HT1080 (cell line): ENCODE measurements around the gene POLR1H. TPM values are rescaled to one million over a fixed set of nuclear protein-coding genes. Genes with fewer than 3 reads are reported as not detected.
A peak's percentile ranks its signal among the peaks of the same experiment; 100 is the strongest.

Experiments used
- DNase-seq: peaks from one replicate; pipeline ENCODE4 v3.0.0-alpha.2; 2015; ENCODE audit warnings: low read depth
- total RNA-seq: library from RNA; depleted of rRNA; stranded (reverse); fragments of >200 nt; shearing (Covaris generic); gene quantifications from 2 replicates; pipeline ENCODE4 v1.2.3, GENCODE V29; 2014

The POLR1H gene
- total RNA-seq, 1 experiment from 2014 or later, result 56.6 TPM

DNA sequence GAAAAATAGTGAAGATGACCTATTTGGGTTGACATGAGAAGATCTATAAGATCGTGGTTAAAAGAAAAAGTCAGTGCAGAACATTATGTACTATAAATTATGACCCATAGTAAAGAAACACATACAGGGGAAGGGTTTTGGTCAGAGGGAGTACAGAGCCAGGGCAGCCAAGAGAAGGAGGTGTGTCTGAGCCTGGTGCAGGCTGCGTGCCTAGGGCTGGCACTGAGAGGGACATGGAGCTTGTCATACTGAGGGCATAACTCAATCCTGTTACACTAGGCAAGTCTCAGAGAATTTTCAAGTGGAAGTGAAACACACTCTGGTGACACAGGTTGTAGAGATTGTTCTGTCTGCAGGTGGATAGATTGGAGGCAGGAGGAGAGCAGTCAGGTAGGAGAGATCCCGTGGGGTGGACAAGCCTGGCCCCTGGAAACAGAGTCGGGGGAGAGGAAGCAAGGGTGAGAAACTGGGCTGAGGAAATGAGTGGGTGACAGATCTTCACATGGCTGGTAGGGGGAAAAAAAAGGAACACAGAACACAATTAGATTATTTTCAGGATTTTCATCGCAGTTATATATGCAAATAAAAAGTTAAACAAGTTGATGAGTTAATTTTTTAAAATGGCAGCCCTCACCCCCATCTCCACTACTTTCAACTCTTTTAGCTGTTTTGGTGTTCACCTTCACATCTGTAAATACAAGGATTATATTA lies 33.0 kb downstream of the POLR1H start:
- no peak for DNase-seq

DNA sequence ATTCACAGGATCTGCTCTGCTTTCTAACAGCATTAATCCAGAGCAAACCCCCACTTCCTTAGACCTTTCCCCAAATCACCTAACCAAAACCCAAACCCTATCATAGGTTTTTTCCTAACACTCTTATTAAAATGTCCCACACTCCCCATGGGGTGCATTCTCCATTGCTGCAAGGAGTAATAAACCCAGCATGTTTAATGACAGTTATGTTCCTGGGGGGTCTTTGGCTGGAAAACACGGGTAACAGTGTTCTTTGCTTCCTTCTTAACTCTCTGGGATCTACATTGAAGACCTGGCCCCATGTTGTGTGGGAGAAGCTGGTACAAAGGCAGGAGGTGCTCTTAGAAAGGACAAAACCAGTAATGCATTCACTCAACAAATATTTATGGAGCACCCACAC lies 35.8 kb downstream of the POLR1H start:
- DNase-seq, result no peak

- DNase-seq, result no peak
These were observed 37.1 kb downstream of the POLR1H start for GRCh38 chr6:30097902-30098768.

- DNase-seq, result no peak
These were observed 39.1 kb downstream of the POLR1H start for GRCh38 chr6:30100154-30100553.

DNA sequence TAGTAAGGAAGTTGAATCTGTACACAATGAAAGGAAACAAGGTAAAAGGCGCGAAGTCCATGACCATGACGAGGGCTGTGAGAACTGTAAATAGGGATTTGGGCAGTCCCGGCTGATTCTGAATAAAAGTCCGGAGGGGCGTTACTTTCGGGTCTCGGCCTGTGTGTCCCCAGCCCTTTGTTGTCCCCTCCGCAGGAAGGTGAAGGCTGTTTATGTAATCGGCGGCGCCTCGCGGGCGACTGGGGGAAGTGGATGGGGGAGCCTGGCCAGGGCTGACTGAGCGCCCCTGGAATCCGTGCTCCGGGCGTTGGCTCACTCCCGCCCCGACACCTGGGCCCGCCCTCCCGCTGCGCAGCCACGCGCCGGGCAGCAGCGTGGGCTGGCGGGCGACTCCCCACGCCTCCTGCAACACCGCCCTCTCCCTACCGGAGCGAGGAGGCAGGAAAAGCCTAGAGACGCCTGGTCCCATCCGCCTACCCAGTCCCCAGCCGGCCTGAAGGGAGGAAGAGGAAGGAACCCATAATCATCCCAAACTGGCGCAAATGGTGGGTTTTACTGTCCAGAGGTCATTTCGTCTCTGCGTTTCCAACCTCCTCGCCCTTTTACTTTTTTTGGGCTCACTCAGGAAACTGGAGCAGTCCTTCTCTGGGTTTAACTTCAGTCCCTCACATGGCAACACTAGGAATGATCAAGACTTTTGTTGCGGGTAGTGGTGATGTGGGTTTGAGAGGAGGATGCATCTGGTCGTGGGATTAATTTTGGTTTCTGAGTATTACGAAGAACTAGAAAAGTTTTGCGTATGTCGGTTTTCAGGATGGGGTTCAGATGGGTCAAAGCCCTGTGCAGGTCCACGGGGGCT lies 39.7 kb downstream of the POLR1H start:
- DNase-seq, result no peak

DNA sequence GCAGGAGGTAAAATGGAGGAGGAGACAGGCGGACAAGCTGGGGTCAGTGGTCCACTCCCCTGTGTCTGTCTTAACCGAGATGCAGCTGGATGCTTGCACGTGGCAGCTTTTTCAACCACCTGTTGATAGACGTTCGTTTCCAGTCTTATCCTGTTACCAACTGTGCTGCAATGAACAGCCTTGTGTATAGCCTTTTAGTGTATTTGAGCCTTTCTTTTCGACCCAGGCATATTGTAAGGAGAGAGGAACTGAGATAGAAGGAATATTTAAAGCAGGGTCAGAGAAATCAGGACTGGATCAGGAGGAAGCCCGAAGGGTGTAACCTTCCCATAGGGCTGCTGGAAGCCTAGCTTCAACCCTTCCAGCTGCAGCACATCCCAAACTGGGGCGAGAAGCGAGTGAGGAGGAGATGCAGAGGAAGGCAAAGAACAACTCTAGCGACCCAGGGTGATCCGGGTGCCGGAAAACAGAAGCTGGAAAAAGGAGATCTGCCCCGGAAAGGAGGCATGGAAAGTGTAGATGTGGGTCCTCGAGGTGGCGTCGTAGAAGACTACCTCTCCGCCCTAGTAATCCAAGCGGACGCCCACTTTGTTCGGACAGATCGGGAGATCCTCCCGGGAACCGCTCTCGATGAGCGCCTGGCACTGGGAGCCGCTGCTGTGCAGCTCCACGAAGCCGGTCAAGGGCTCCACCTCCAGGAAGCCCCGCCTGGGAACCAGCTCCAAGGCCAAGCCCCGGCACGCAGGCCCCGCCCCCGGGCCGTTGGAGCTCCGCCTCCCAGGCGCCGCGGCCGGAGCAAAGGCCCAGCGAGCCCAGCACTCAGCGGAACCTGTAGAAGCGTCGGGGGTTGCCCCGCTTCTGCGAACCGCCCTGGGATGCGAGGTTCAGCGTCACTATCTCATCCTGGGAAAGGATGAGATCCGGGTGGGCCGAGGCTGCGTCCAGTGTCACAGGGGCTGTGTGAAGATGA lies 40.7 kb downstream of the POLR1H start:
- DNase-seq, result peak; percentile 75

DNA sequence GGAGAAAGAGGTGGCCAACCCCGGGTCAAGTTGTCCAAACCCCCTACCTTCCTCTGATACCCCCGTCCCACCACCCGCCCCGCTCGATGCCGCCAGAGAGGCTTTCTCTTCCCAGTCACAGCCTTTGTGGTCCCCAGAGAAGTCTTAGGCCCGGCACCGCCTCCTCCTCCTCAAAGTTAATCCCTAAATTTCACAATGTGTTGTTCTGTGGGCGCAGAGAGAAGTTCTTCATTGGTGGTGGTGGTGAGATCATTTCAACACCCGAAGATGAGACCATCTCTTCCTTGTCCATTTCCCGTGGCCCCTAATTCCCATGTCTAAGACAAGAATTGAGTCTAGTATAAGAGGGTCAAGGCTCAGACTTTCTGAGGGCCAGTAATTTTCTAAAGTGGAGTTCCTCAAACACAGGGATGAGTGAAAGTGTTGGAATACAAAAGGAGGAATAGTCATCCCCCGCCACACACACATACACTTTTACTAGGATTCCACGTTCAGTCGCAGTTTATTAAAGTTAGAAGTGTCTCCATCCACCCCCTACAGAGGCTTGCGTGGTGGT lies 41.4 kb downstream of the POLR1H start:
- no peak for DNase-seq

DNA sequence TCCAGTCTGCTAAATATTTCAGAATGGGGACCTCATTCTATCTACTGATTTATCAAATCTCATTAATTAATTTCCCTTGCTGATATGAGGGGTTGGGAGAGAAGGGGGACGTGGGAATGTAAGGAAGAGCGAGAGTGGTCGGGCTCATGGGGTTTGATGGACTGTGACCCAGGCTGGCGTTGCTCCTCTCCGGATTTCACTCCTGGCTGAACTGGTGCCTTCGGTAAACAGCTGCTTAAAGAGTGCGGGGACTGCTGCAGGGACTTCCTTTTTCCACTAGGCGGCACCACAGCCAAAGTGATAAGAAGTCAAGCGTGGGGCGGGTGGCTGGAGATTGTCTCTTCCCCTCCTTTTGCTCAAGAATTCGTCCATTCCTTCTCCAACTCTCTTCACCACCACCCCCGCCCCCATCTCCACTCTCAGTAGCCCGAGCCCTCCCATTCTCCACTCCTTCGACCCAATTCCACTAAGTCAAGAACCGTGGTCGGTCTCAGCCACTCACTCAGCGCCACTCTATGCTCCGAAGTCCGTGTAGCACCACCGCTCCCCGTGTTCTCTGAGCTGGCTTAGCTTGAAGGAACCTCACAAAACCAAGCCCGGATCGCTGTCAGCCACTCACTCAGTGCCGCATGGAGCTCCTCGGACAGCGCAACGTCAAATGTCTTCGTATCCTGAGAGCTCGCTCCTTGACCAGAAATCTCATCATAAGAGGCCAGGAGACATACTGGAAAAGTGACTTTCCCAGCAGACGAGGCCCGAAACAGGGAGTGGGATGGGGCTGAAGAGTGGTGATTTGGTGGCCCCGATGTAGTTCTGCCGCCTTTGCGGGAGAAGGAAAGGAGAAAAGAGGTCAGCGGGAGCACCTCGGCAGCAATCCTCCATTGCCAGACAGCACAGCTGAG lies 42.2 kb downstream of the POLR1H start:
- DNase-seq, result peak; percentile 76

DNA sequence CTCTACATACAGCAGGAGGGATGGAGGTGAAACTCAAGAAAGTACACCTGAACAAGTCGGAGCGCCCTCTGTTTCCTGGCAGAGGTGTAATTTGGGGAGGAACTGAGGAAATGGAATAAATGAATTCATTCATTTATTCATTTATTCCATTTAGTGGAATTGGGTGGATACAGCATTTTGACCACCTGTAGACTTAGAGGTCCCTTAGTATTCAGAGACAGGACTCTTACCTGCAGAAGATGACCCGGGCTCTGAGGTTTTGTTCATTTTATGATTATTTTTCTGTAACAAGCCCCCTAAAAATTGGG lies 42.8 kb downstream of the POLR1H start:
- no peak for DNase-seq

- no peak for DNase-seq
These were observed 43.6 kb downstream of the POLR1H start for GRCh38 chr6:30104661-30105060.

DNA sequence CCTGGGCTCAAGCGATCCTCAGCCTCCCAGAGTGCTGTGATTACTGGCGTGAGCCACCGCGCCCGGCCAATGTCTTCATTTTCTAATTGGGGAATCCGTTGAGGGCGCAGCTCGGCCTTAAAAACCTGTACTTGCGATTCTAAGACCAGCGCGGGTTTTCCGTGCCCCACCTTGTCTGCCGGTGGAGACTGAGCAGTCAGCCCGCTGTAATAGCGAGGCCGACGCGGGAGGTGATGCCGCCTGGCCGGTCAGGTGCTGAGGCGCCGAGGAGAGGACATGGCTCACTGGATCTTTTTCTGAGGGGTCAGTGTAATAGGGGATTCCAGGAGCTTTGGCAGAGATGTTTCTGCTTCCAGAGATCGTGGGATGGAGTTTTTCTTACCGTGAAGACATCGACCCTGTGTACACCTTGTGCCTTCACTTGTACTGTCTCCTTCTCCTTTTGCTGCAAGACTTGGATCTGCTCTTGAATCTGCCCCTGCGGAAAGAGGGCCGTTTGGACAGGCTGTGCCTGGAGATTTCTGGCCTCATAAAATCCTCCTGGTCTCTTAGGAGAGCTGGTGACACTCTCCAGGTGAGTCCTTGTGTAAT lies 50.3 kb downstream of the POLR1H start:
- no peak for DNase-seq

GRCh38 chr6:30112402-30112994 lies 51.4 kb downstream of the POLR1H start:
- DNase-seq, result no peak

- no peak for DNase-seq
These were observed 52.1 kb downstream of the POLR1H start, which contains the start of gene TRIM31 for GRCh38 chr6:30113003-30113759. TRIM31 (minus strand) TSS chr6:30113090; CDS start chr6:30112805, 285 bp downstream.

DNA sequence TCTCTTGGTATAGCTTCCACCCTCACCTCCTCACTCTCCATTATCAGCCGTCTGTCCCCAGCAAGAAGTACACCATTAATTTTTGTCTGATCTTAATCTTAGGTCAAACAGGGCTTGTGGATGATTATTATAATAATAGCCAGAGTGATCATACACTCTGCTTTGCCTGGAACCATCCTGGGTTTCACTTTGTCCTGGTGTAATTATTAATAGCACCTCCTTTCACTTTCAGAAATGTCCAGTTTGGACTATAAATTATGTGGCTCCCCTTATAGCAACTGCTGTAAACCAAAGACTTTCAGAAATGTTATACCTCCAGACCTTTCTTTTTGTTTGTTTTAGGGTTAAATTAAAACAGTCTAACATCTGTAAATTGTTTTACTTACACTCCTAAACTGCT lies 52.8 kb downstream of the POLR1H start:
- no peak for DNase-seq
